Trophoblast cell (in vitro differentiated cells and primary cell): ENCODE data around the gene FBRSL1.

Experiments used
- DNase-seq, 2 donors: peaks; one replicate each; pipeline ENCODE4 v3.0.0-alpha.2; 2016
- H2AFZ ChIP-seq: 2 replicates; pipeline ENCODE4 v1.6.1; 2013; ENCODE audit warnings: low read length, moderate library complexity, mild to moderate bottlenecking; ENCODE audit not compliant: insufficient read depth, poor library complexity
- H2AK5ac ChIP-seq: 2 replicates; pipeline ENCODE4 v1.6.1; 2013; ENCODE audit warnings: mild to moderate bottlenecking, low read length
- H2BK120ac ChIP-seq: 2 replicates; pipeline ENCODE4 v1.6.1; 2013; ENCODE audit warnings: low read length, mild to moderate bottlenecking, moderate library complexity; ENCODE audit not compliant: insufficient read depth, poor library complexity
- H2BK12ac ChIP-seq: 2 replicates; pipeline ENCODE4 v1.6.1; 2013; ENCODE audit warnings: mild to moderate bottlenecking, low read length, moderate library complexity
- H2BK5ac ChIP-seq: 2 replicates; pipeline ENCODE4 v1.6.1; 2013; ENCODE audit warnings: low read length, low read depth, moderate library complexity, mild to moderate bottlenecking; ENCODE audit not compliant: poor library complexity
- H3K14ac ChIP-seq: 2 replicates; pipeline ENCODE4 v1.6.1; 2013; ENCODE audit warnings: mild to moderate bottlenecking, low read length
- H3K18ac ChIP-seq: 2 replicates; pipeline ENCODE4 v1.6.1; 2013; ENCODE audit warnings: mild to moderate bottlenecking, low read length
- H3K23ac ChIP-seq: 2 replicates; pipeline ENCODE4 v1.6.1; 2013; ENCODE audit warnings: low read length
- H3K27ac ChIP-seq: 2 replicates; pipeline ENCODE4 v1.5.1; 2013; ENCODE audit warnings: low read depth, mild to moderate bottlenecking, inconsistent platforms, low read length, moderate library complexity
- H3K27me3 ChIP-seq: 2 replicates; pipeline ENCODE4 v1.6.1; 2013; ENCODE audit warnings: inconsistent platforms, mild to moderate bottlenecking, low read length, moderate library complexity; ENCODE audit not compliant: insufficient read depth
- H3K36me3 ChIP-seq, 2 experiments: 1 replicate in 1 of 2; 2 replicates in 1 of 2; pipeline ENCODE4 v1.6.1; 2013; ENCODE audit warnings: low read length in 2 of 2, mild to moderate bottlenecking in 2 of 2, moderate library complexity in 1 of 2; ENCODE audit not compliant: insufficient read depth in 2 of 2, control insufficient read depth in 1 of 2
- H3K4ac ChIP-seq: 2 replicates; pipeline ENCODE4 v1.6.1; 2013; ENCODE audit warnings: low read depth, mild to moderate bottlenecking, low read length, moderate library complexity
- H3K4me1 ChIP-seq, 2 experiments: 1 replicate in 1 of 2; 2 replicates in 1 of 2; pipeline ENCODE4 v1.6.1; 2013; ENCODE audit warnings: low read length in 2 of 2, mild to moderate bottlenecking in 2 of 2, moderate library complexity in 1 of 2; ENCODE audit not compliant: insufficient read depth in 2 of 2, control insufficient read depth in 1 of 2
- H3K4me2 ChIP-seq: 2 replicates; pipeline ENCODE4 v1.6.1; 2013; ENCODE audit warnings: inconsistent platforms, mild to moderate bottlenecking, low read length, moderate library complexity
- H3K4me3 ChIP-seq: 2 replicates; pipeline ENCODE4 v1.5.1; 2013; ENCODE audit warnings: mild to moderate bottlenecking, low read depth, low read length, inconsistent platforms
- H3K79me1 ChIP-seq: one replicate; pipeline ENCODE4 v1.6.1; 2013; ENCODE audit warnings: low read length
- H3K79me2 ChIP-seq: 2 replicates; pipeline ENCODE4 v1.6.1; 2013; ENCODE audit warnings: low read length, mild to moderate bottlenecking; ENCODE audit not compliant: control insufficient read depth, insufficient read depth, poor library complexity
- H3K9ac ChIP-seq: 2 replicates; pipeline ENCODE4 v1.6.1; 2013; ENCODE audit warnings: mild to moderate bottlenecking, low read length
- H3K9me3 ChIP-seq: 2 replicates; pipeline ENCODE4 v1.6.1; 2013; ENCODE audit warnings: low read depth, mild to moderate bottlenecking, control low read depth, inconsistent platforms, low read length; ENCODE audit not compliant: insufficient read depth
- H4K12ac ChIP-seq: 2 replicates; pipeline ENCODE4 v1.6.1; 2013; ENCODE audit warnings: low read depth, mild to moderate bottlenecking, low read length, moderate library complexity
- H4K8ac ChIP-seq: 2 replicates; pipeline ENCODE4 v1.6.1; 2013; ENCODE audit warnings: low read depth, mild to moderate bottlenecking, low read length, moderate library complexity
- H4K91ac ChIP-seq: one replicate; pipeline ENCODE4 v1.6.1; 2013; ENCODE audit warnings: low read depth, mild to moderate bottlenecking, low read length, moderate library complexity
- WGBS: extraction: QIAGEN DNeasy Blood & Tissue Kit; methylation state at CpG from one replicate; pipeline ENCODE4 v1.1.7; 2013; ENCODE audit warnings: missing lambda C conversion rate; ENCODE audit not compliant: insufficient read length, insufficient coverage; ENCODE audit errors: extremely low coverage; 5-methylcytosine and 5-hydroxymethylcytosine counted together

Gene FBRSL1

GRCh38 chr12:132484891-132485441 lies 5.0 kb upstream of the FBRSL1 start:
- Histone ChIP-seq H4K91ac (no peak overlapping the region), H2BK5ac (no peak overlapping the region), H2BK12ac (no peak overlapping the region), H4K12ac (no peak overlapping the region), H3K79me2 (no peaks in the 10 kb centered on the region), H2BK120ac (no peak overlapping the region), H3K9ac (no peak overlapping the region), H3K4ac (no peak overlapping the region), H3K18ac (no peak overlapping the region), H4K8ac (no peak overlapping the region), H3K14ac (no peak overlapping the region), H3K36me3 (no peaks in the 10 kb centered on the region), H3K4me2 (no peak overlapping the region), H2AK5ac (no peak overlapping the region), H3K4me3 (no peak overlapping the region), H3K79me1 (peaks cover 2% of the 10 kb centered on the region), H2AFZ (no peak overlapping the region), H3K27me3 (peaks cover 20% of the 10 kb centered on the region), H3K9me3 (peaks cover 9% of the 10 kb centered on the region), H3K4me1 (peaks cover 0 to 5% of the 10 kb centered on the region in 2 experiments), H3K27ac (no peak overlapping the region), H3K23ac (no peak overlapping the region)
- WGBS = no CpG with 5 or more reads among the region's 16 CpGs
- DNase-seq = no peak

DNA sequence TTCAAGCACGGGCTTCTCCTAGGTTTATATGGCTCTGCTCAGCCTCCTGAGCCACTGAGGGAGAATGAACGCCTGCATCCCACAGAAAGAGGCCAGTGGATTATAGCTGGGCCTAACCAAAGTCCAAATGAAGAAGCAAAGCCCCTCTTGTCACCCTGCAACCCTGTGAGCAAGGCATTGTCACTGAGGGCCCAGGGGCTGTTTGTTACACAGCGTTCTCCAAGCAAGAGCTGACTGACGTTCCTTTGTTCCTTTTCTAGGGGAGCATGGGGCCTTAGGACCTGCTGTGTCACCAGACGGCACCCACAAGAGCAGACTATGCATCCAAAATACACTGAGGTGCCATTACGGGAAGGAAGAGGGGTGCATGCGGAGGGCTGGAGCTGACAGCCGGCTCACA lies 4.3 kb upstream of the FBRSL1 start:
- no CpG with 5 or more reads among the region's 8 CpGs for WGBS
- H4K8ac ChIP-seq = no peak overlapping the region
- no peak overlapping the region for H3K27ac ChIP-seq
- peaks cover 9% of the 10 kb centered on the region for H3K9me3 ChIP-seq
- no peak overlapping the region for H4K12ac ChIP-seq
- H3K27me3 ChIP-seq = peaks cover 20% of the 10 kb centered on the region
- H3K14ac ChIP-seq = no peak overlapping the region
- H3K4me2 ChIP-seq = no peak overlapping the region
- no peak overlapping the region for H2AK5ac ChIP-seq
- peaks cover 0 to 5% of the 10 kb centered on the region in 2 experiments for H3K4me1 ChIP-seq
- no peak overlapping the region for H2AFZ ChIP-seq
- H2BK5ac ChIP-seq = no peak overlapping the region
- no peak overlapping the region for H4K91ac ChIP-seq
- H3K79me1 ChIP-seq = peaks cover 2% of the 10 kb centered on the region
- H3K18ac ChIP-seq = no peak overlapping the region
- no peak overlapping the region for H2BK12ac ChIP-seq
- H3K23ac ChIP-seq = no peak overlapping the region
- peaks cover under 1% of the 10 kb centered on the region for H3K79me2 ChIP-seq
- no peak overlapping the region for H3K4ac ChIP-seq
- no peaks in the 10 kb centered on the region for H3K36me3 ChIP-seq
- H3K9ac ChIP-seq = no peak overlapping the region
- no peak for DNase-seq
- no peak overlapping the region for H2BK120ac ChIP-seq
- H3K4me3 ChIP-seq = no peak overlapping the region

DNA sequence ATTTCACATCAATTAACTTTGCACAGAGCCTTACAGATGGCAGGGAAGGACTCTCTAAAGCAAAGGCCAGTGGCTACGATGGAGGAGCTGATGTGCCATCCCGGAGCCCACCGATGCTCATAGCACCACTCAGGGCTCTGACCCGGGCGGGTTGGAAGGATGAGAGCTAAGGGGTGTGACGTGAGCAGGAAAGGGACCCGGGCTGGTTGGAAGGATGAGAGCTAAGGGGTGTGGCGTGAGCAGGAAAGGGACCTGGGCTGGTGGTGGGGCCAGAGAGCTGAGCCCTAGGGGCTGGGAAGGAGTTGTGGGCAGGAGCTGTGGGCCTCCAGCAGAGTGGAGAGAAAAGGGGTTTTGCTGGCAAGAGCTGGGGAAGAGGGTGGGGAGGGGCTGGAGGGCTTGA lies 3.8 kb upstream of the FBRSL1 start:
- peaks cover 5 to 10% of the 10 kb centered on the region in 2 experiments for H3K4me1 ChIP-seq
- no peak overlapping the region for H3K4ac ChIP-seq
- WGBS = no CpG with 5 or more reads among the region's 8 CpGs
- H3K18ac ChIP-seq = no peak overlapping the region
- peaks cover 9% of the 10 kb centered on the region for H3K9me3 ChIP-seq
- no peak overlapping the region for H2BK5ac ChIP-seq
- DNase-seq = no peak
- no peak overlapping the region for H3K4me3 ChIP-seq
- no peak overlapping the region for H3K4me2 ChIP-seq
- H2BK120ac ChIP-seq = no peak overlapping the region
- peaks cover 4% of the 10 kb centered on the region for H3K79me1 ChIP-seq
- peaks cover 6% of the 10 kb centered on the region for H3K79me2 ChIP-seq
- H3K36me3 ChIP-seq = no peaks in the 10 kb centered on the region
- no peak overlapping the region for H3K27ac ChIP-seq
- no peak overlapping the region for H2AK5ac ChIP-seq
- no peak overlapping the region for H2BK12ac ChIP-seq
- no peak overlapping the region for H2AFZ ChIP-seq
- no peak overlapping the region for H4K12ac ChIP-seq
- no peak overlapping the region for H4K91ac ChIP-seq
- H3K9ac ChIP-seq = no peak overlapping the region
- peaks cover 20% of the 10 kb centered on the region for H3K27me3 ChIP-seq
- H3K14ac ChIP-seq = no peak overlapping the region
- no peak overlapping the region for H4K8ac ChIP-seq
- H3K23ac ChIP-seq = no peak overlapping the region

- DNase-seq = no peak
- H3K4ac ChIP-seq = no peak overlapping the region
- H4K8ac ChIP-seq = no peak overlapping the region
- H3K18ac ChIP-seq = no peak overlapping the region
- H2BK120ac ChIP-seq = no peak overlapping the region
- H3K23ac ChIP-seq = no peak overlapping the region
- H3K4me1 ChIP-seq = peaks cover 6 to 14% of the 10 kb centered on the region in 2 experiments
- peaks cover 9% of the 10 kb centered on the region for H3K9me3 ChIP-seq
- peaks cover 20% of the 10 kb centered on the region for H3K27me3 ChIP-seq
- WGBS = no CpG with 5 or more reads among the region's 17 CpGs
- H3K4me3 ChIP-seq = no peak overlapping the region
- H2BK12ac ChIP-seq = no peak overlapping the region
- H2AFZ ChIP-seq = no peak overlapping the region
- H4K91ac ChIP-seq = no peak overlapping the region
- H3K9ac ChIP-seq = no peak overlapping the region
- H4K12ac ChIP-seq = no peak overlapping the region
- H3K79me1 ChIP-seq = peaks cover 4% of the 10 kb centered on the region
- no peak overlapping the region for H3K14ac ChIP-seq
- H3K36me3 ChIP-seq = no peaks in the 10 kb centered on the region
- no peak overlapping the region for H2BK5ac ChIP-seq
- peaks cover 6% of the 10 kb centered on the region for H3K79me2 ChIP-seq
- H3K27ac ChIP-seq = no peak overlapping the region
- H3K4me2 ChIP-seq = no peak overlapping the region
- H2AK5ac ChIP-seq = no peak overlapping the region
Observed at GRCh38 chr12:132486576-132486975, 3.4 kb upstream of the FBRSL1 start.
